GM12873 (cell line): ENCODE data around the gene ADAMTS12.

Source experiments
- CTCF ChIP-seq: IDR thresholded peaks from 2 replicates; pipeline ENCODE4 v1.5.1; 2012; ENCODE audit warnings: low read depth, mild to moderate bottlenecking, moderate library complexity, low read length, control low read depth; ENCODE audit not compliant: insufficient read depth; ENCODE audit errors: missing control alignments

Gene ADAMTS12

GRCh38 chr5:33928283-33928682 is 36.5 kb upstream of the ADAMTS12 start:
- no peak for TF ChIP-seq CTCF

- no peak for TF ChIP-seq CTCF
These were observed 35.9 kb upstream of the ADAMTS12 start for GRCh38 chr5:33927685-33928084.

- TF ChIP-seq CTCF = no peak
These were observed 33.5 kb upstream of the ADAMTS12 start for GRCh38 chr5:33925278-33925677.

GRCh38 chr5:33921002-33921401 is 29.2 kb upstream of the ADAMTS12 start:
- no peak for TF ChIP-seq CTCF

- no peak for TF ChIP-seq CTCF
These were observed 13.6 kb upstream of the ADAMTS12 start for GRCh38 chr5:33905381-33905780.

- TF ChIP-seq CTCF = no peak
These were observed 11.3 kb upstream of the ADAMTS12 start for GRCh38 chr5:33903118-33903517.

GRCh38 chr5:33901156-33901555 is 9.4 kb upstream of the ADAMTS12 start:
- TF ChIP-seq CTCF = no peak
